Mesenteric fat pad (tissue), 1 donor: ENCODE measurements around the gene FAM53B. TPM values are rescaled to one million over a fixed set of nuclear protein-coding genes. Genes with fewer than 3 reads are reported as not detected.

Experiments
- DNase-seq: peaks from one replicate; pipeline ENCODE4 v3.0.0-alpha.2; 2020; ENCODE audit warnings: low spot score
- total RNA-seq: library from RNA; stranded (reverse); fragmentation: NEBNext Ultra II Directional; extraction: Animal tissue kit (Norgen Biotek cat#: 25700); gene quantifications from one replicate; pipeline ENCODE4 v1.2.1, GENCODE V29; 2021
- donor health status: DM: yes; HTN: yes; CAD: no.

FAM53B gene
- total RNA-seq, 1 donor from 2014 or later = 35.0 TPM

DNA sequence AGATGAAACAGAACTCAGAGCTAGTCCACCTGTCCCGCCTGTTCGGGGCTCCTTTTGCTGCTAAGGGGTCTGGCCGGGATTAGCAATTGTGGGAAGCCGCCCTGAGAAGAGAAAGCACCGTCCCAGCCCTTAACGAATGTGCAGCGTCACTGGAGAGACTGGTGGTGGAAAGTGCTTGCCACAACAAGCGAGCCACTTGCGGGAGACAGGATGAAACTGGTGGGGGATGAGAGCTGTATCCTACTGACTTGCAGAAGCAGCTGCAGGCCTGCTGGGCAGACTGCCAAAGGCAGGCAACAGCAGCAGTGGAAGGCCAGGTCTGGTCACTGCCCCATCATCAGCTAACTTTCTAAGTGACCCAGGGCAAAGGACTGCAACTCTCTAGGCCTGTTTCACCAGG, 95.4 kb downstream of the FAM53B start:
- no peak for DNase-seq

DNA sequence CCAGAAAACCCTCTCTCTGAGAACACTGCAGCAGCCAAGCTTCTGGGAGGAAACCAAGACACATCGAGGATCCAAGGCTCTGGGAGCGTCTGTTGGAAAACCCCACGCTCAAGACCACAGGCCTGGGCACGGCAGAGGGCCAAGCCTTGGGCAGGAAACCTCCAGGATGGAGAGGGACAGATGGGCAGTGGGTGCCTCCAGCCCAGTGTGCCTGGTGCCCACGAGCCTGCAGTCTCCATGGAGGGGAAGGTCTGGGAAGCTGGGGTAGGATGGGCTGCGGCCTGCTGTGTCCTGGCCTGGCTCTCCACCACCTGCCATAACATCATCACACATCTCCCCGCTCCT, 96.1 kb downstream of the FAM53B start:
- DNase-seq = no peak

DNA sequence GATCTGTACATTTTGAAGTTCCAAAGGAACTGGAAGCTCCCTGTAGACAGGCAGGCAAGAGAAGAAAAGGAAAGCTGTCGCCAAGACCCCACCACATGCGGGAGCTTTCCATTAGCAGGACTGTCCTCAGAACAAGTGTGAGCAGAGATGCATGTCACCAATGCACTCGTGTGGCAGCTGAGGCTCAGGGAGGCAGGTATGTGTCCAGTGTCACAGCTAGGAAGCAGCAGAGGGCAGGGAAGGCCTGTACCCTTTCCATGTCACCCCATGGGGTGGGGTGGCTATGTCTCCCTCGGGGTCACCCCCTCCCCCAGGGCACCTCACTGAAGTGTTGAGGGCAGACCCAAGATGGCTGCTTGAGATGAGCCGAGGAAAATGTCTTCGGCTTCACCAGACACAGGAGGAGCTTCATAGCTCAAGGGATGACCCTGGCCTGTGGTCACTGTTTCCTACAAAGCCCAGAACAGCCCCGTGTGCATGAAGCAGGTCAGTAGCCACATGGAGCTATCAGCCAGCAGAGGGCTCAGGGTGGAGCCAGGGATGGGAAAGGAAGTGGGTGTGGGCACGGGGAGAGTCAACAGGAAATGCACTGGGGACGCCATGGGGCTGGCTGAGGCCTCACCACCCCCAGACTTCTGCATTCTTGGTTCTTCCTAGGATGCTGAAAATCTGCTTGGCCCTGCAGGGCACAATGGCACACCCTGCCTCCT, 96.6 kb downstream of the FAM53B start:
- DNase-seq = no peak

DNA sequence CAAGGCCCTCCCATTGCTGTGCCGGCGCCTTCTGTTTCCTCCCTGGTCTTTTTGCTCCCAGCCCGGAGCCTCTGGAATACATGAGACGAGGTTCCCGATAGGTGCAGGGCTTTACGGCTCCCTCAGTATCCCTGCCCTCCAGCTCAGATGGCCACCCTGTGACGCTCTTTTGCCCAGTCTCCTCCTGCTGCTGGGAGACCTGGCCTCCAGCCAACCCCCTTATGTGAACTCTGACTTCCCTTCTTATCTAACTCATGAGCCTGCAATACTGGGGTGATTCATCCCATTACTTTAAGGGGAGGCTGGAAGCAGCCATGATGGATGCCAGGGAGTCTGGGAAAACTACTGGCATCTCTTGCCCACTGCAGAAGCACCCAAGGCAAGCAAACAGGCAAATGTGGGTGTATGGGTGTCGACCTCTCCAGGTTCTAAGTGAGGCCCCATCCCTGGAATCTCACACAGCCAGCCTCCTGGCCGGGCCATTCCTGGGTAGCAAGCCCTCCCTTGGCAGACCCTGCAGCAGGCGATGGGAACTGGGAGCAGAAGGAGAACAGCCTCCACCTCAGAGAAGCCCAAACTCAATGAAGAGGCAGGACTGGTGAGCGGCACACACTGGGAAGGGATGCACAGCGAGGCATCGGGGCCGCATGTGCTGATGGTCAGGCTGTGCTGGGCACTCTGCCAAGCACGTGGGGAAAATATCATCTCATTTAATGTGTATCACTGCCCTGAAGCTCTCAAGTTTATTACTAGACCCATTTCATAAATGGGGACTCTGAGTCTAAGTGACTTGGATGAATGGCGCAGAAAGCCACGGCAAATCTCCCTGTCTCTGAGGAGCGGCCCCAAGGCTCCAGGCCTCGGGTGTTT, 97.5 kb downstream of the FAM53B start:
- peak; percentile 93 for DNase-seq

DNA sequence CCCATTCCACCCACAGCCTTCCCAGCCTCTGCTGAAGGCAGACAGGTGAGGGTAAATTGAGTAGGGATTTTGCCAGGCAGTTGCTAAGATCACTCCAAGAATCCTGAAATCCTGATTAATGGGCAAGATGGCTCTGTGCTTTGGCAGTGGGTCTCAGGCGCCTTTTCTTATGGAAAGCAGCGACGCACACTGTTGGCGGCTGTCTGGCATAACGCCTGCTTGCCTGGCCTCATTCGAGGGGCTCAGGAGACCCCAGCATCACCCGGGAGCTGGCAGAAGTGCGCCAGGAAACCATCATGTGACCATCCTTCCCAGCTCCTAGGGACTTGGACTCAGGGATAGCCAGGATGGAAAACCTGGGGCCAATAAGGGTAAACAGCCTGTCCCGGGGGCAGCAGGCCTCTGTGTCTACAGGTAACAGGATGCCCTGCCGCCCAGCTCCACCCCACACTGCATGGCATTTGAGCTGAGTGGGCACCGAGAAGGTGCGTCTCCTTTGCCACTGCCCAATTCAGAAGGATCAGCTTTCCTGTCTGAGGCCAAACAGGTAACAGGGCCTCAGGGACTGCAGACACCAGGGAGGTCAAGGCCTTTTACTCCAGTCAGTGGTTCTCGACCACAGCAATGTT, 98.6 kb downstream of the FAM53B start:
- no peak for DNase-seq

DNA sequence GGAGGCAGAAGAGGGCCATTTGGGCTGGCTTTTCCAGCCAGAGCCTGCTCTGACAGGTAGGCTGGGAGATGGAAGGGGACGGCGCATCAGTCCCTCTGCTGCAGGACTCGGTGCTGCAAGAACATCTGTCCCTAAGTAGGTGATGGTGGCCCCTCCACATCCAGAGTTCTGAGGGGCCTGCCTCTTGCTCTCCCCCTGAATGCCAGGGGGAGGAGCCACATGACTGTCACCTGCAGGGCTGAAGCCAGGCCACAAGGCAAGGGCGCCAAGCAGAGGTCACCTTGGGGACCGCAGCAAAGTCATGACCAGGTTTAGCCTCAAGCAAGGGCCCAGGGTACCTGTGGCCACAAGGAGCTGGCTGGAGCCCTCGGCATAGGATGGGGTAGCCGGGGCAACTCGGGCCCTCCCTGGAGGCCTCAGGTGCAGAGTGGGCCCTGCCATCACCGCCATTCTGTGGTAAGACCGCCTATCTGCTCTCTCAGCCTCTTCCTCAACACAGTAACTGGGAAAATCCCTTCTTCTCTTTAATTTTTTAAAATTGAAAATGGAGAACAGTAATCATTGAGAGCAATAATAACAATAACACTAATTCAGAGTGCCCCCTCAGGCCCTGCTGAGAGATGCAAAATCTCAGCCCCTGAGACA, 99.3 kb downstream of the FAM53B start:
- DNase-seq = no peak

DNA sequence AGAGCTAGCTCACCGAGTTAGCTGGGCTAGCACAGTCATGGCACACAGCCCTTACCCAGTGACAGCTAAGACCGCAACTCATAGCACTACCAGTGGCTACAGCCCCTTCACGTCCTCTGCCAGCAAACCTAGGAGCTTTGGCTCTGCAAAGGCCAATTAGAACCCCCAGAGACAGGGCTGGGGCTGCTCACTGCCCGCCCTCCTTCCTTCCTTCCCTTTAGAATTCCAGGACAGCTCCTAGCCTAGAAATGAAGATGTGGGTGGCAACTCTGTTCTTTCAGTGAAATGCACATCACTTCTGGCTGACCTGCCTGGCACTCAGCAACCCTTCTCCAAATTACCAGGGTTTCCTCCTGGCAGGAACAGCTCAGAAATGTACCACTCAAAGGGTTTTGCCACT, 99.9 kb downstream of the FAM53B start:
- no peak for DNase-seq

DNA sequence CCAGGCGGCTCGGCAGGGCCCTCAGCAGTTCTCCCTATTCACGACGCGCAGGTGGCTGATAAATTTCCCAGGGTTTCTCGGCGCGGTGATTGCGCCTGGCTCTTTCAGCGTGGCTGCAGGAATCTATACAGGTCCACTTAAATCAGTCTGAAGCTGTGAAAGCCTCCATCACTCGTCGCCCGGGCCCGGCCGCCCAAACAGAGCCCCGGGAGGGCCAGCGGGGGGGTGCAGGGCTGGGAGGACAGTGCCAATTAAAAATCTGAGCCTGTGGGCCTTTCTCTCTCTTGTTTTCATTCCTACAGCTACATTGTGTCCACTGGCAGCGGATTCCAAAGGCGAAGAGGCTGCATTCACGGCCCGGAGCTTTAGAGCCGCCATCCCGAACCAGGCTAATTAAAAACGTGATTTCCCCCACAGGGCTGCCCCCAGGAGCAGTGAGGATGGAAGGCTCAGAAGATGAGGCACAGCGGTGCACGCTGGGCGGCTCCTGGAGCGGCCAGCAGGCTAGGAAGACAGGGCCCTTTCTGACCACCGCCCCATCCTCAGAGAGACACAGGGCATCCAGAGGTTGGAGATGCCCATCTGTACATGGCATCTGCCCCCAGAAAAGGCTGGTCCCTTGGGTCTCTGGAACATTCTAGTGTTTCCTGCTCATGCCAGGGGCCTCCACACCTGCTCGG, 100.7 kb downstream of the FAM53B start:
- no peak for DNase-seq

DNA sequence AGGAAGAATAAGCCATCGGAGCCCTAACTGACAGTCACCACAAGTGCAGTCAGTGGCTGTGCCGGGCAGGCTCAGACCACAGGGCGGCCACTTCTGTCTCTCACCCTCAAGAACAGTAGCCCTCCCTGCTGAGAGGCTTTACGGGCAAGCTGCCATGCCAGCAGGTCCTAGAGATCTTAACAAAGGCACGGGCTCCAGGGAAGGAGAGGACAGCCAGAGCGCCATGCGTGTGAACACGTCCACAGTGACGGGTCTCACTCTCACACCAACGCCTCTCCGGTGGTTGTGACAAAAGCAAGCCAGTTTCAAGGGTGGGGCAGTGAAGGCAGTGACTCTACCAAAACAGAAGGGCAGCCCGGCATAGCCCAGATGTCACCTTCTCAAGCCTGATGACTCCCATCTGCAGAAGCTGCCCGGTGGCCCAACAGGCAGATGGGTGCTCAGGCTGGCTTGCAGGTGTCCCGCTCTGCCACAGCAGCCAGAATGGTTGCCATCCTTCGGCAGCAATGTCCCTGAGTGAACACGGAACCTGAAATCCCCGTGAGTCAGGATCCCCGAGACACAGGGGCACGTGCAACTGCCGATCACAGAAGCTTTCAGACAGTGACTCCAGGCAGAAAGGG, 102.0 kb downstream of the FAM53B start:
- no peak for DNase-seq

DNA sequence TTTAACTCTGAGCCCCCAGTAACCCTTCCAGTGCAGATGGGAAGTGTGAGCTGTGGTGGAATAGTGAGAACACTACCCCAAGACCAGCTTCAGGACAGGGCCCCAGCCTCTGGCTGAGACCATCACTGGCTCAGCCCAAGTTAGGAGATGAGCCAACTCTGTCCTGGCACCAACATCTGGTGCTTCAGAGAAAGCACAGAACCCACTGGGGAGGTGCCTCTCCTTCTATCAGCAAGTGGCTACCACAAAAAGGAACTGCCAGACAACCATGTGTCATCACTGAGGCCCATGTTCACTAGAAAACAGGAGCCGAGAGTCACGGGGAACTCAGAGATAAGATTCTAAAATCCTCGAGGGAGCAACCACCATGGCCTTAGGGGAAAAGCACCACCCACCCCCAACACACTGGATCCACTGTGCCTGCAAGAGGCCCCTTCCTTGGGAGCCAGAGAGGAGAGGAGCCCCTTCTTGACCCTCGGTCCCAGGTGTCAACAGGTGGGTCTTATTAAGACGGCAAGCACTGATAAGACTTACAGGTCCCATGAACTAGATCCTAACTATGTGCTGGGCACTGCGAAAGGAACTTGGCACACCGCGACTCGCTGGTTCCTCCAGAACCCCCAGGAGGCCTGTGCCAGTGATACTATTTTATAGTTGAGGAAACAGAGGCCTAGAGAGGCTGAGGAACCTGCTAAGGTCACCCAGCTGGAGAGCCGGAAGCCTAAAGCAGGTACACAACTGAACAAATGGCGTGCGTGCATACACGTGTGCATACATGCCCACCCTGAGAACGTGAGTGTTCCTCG, 102.7 kb downstream of the FAM53B start:
- no peak for DNase-seq

DNA sequence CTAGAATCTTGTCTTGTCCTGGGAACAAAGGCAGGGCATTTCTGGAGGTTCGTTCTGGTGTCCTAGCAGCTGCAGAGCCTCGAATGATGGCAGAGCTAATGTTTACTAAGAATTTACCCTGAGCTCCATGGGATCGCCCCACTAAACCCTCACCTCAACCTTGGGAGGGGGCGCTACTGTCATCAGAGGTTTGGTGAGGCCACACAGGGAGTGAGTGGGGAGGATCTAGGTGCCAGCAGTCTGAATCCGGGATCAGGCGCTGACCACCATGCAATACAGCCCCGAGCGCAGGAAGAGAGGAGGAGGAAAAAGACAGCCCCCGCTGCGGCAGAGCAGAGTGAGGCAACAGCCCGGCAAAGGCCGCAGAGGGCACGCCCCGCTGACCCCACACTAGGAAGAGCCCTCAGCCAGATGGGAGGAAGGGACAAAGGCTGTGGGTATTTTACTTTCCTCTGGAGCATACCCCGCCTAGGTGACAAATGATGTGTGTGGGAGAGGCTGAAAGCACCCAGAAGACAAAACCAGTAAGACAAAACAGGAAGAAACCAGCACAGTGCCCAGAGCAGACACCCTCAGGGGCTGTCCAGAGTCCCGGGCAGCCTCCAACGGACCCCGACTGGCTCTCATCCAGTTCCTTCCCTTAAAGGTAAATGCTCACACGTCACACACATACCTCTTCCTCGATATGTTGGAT, 103.5 kb downstream of the FAM53B start:
- DNase-seq = no peak

DNA sequence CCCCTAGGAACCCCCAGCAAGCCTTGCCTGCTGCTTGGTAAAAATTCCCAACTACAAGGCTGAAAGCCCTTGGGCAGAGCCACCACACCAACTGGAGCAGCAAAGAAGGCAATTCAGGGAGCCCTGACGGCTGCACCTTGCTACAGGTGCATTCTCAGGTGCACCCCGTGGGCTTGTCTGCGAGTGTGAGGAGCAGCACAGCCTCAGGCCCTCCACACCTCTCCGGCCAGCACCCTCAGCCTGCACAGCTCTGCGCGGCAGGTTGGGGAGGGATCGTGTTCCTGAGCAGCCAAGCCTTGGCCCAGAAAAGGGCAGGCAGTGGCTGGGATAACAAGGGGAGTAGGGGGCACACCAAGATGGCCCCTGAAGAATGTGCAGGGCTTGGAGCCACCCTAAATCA, 104.1 kb downstream of the FAM53B start:
- no peak for DNase-seq

DNA sequence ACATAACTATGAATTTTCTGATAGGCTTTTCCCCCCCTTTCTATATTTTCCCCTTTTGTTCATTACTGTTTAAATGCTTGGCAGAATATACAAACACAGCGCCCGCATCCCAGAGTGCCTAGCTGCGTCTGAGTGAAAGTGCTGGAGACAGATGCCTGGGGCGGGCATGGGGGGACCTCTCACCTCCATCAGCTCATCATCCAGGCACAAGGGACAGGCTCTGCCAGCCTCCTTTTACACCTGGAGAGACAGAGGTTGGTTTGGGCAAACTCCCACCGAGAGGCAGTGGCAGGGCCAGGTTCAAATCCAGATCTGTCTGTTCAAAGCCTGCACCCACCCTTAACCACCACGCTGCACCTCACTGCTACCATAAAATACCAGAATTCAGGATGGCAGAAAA, 104.5 kb downstream of the FAM53B start:
- no peak for DNase-seq

DNA sequence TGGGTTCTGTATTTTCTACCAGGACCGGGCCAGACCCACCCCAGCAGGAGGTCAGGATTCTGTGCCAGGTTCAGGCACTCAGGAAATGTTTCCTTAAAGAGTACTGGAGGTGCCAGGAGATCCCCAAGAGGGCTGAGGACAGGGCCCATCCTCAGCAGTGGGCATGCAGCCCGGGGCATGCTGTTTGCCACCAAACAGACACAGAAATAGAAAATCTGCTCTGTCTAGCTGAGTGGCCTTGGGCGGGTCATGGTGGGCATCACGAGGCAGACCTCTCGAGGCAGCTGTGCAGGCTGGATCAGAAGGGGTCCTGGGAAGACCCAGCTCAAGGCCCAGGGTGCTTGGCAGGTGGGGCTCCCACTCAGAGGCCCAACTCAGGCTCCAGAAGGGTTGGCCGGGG, 105.0 kb downstream of the FAM53B start:
- DNase-seq = no peak

DNA sequence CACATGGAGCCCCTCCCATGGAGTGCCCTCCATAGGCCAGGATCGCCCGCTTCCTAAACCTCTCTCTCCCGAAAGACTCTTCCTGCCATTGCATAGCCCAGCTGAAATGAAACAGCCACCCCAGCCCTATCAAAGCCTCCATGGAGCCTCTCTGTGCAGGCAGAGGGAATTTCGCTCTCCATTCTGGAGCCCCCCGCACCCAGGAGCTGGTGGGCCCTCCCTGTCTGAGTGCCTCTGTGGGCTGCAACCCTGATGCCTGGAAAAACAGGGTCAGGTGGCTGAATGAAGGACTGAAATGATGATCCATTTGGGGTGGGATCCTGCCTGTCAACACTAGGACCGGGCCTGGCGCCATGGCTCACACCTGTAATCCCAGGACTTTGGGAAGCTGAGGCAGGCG, 106.4 kb downstream of the FAM53B start:
- no peak for DNase-seq

DNA sequence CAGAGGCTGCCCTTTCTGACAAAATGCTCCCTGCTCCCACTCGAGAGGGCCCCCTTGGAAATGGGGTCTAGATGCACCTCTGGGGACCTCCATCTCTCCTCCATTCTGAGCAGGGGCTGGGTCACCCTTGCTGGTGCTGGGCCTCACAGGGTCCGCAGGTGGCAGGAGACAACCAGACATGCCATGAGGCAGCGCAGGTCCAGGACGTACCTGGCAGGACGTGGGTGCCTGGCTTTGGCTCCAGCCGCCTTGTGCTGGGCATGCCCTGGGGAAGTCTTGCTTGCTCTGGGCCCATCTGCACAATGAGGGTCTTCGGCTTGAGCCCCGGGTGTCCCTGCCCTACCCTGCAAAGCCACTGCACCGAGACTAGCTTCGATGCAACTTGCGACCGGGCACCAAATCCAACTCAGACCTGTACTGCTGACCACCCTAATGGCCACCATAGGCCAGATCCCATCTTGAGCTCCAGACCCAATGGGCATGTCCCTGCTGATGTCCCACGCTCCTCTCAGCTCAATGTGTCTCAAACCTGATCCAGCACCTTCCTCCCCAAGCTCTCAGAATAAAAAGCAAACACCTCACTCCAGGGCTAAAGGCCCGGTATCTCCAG, 107.0 kb downstream of the FAM53B start:
- no peak for DNase-seq

DNA sequence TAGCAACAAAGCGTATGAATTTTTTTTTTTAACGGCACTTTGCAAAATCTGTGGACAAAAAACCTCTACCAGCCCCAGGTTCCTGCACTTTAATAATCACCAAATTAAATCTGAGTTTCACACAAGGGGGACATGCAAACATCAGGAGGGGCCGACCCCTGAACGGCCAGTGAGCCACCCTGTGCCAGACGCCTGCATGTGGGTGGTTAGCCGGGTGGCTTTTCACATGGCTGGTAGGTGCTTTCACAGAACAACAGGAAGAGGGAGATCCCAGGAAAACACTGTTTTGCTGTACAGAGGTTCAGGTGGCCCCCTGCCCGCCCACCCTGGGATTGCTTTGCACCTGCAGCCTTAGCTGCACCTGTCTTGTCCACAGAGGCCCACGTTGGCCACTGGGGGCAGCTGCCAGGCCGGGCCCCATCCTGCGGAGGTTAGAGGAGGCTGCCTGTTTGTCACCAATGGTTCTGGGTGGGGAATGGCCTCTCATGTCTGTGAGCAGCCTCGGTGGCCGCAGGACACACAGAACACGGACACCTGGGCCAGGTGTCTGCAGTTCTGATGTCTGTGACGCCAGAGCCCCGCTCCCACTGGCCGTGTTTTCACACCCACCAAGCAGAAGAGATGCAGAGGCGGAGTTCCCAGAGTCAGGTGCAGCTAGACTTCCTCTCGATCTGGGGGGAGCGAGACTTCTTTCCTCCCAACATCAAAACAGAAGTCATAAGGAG, 107.7 kb downstream of the FAM53B start:
- no peak for DNase-seq

DNA sequence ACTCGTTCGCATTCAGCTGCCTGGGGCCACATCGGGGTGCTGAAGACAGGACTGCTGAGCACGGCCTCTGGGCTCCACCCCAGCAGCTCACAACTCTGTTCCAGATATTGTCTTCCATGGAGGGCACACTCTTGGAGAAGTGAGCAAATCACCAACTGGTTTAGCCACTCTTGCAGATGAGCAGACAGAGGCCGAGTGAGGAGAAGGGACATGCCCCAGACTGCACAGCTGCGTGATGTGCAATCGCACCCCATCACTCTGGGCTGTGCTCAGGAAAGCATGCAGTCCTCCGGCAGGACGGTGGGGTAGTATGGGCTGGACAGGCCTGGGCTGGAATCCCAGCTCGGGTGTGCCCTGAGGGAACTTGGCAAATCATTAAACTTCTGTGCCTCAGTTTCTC, 111.6 kb downstream of the FAM53B start:
- no peak for DNase-seq
